Keratinocyte (primary cell): ENCODE results near the gene NLRC3. TPM values are rescaled to one million over a fixed set of nuclear protein-coding genes. Genes with fewer than 3 reads are reported as not detected.

Source experiments
- DNase-seq: peaks from one replicate; pipeline ENCODE4 v3.0.0-alpha.2; 2011; ENCODE audit warnings: low read depth, missing footprints, low spot score
- FAIRE-seq: peaks from 2 replicates; lab custom pipeline; 2011; peaks lifted over from hg19 to GRCh38; lab: Jason Lieb, UNC
- H2AFZ ChIP-seq: 2 replicates; pipeline ENCODE4 v1.6.0; 2012; ENCODE audit warnings: low read length, control low read depth, inconsistent platforms; ENCODE audit not compliant: control insufficient read depth
- H3K27ac ChIP-seq: 2 replicates; pipeline ENCODE4 v1.5.1; 2011; ENCODE audit warnings: low read length; ENCODE audit not compliant: control insufficient read depth, insufficient read depth
- H3K27me3 ChIP-seq: 3 replicates; pipeline ENCODE4 v1.6.0; 2011; ENCODE audit warnings: low read length; ENCODE audit not compliant: control insufficient read depth, insufficient read depth; ENCODE audit errors: extremely low read depth
- H3K36me3 ChIP-seq, 2 experiments: 2 replicates in 1 of 2; 3 replicates in 1 of 2; pipeline ENCODE4 v1.5.1; 2011; ENCODE audit warnings: low read length in 2 of 2, mild to moderate bottlenecking in 1 of 2; ENCODE audit not compliant: control insufficient read depth in 2 of 2, insufficient read depth in 2 of 2; ENCODE audit errors: extremely low read depth in 1 of 2
- H3K4me1 ChIP-seq: 3 replicates; pipeline ENCODE4 v1.5.1; 2011; ENCODE audit warnings: low read length; ENCODE audit not compliant: control insufficient read depth, insufficient read depth; ENCODE audit errors: extremely low read depth
- H3K4me2 ChIP-seq: 3 replicates; pipeline ENCODE4 v1.6.0; 2011; ENCODE audit warnings: low read depth, low read length; ENCODE audit not compliant: control insufficient read depth, insufficient read depth; ENCODE audit errors: extremely low read depth
- H3K4me3 ChIP-seq, 3 experiments: fragments of 200-600 bp in 1 of 3; sonication (generic) in 1 of 3; 2 replicates in 2 of 3; 3 replicates in 1 of 3; pipeline ENCODE4 v1.5.1; 2011 to 2016; ENCODE audit warnings: low read length in 3 of 3, mild to moderate bottlenecking in 3 of 3, control low read depth in 2 of 3, inconsistent platforms in 1 of 3, low read depth in 1 of 3, mixed read lengths in 1 of 3, mixed run types in 1 of 3, moderate library complexity in 1 of 3; ENCODE audit not compliant: control insufficient read depth in 2 of 3, insufficient read depth in 2 of 3; ENCODE audit errors: extremely low read depth in 1 of 3
- H3K79me2 ChIP-seq: 2 replicates; pipeline ENCODE4 v1.6.0; 2012; ENCODE audit warnings: low read length; ENCODE audit not compliant: control insufficient read depth, insufficient read depth
- H3K9ac ChIP-seq: 3 replicates; pipeline ENCODE4 v1.6.0; 2011; ENCODE audit warnings: low read length; ENCODE audit not compliant: control insufficient read depth, insufficient read depth; ENCODE audit errors: extremely low read depth
- H3K9me1 ChIP-seq: 3 replicates; pipeline ENCODE4 v1.6.0; 2011; ENCODE audit warnings: low read length; ENCODE audit not compliant: control insufficient read depth, insufficient read depth; ENCODE audit errors: extremely low read depth
- H3K9me3 ChIP-seq: 2 replicates; pipeline ENCODE4 v1.5.1; 2012; ENCODE audit warnings: low read depth, low read length; ENCODE audit not compliant: control insufficient read depth
- H4K20me1 ChIP-seq: 3 replicates; pipeline ENCODE4 v1.6.0; 2011; ENCODE audit warnings: low read length; ENCODE audit not compliant: control insufficient read depth, insufficient read depth; ENCODE audit errors: extremely low read depth
- EZH2 ChIP-seq: IDR thresholded peaks from one replicate; pipeline ENCODE4 v1.6.1; 2012; ENCODE audit warnings: inconsistent platforms, mild to moderate bottlenecking, low read length, moderate library complexity
- dilution Hi-C: fragments of 300-500 bp; cut with MboI; formaldehyde crosslinking; loops from one replicate; pipeline ENCODE4 v1.7.0; 2020; ENCODE audit warnings: low sequenced_read_pairs; ENCODE audit not compliant: extremely low pct_ligation_motif_present
- polyA plus RNA-seq, 5 experiments: library from polyadenylated mRNA; depleted of rRNA in 3 of 5; stranded (reverse) in 3 of 5; stranded (forward) in 1 of 5; unstranded in 1 of 5; fragments of >200 nt; gene quantifications; 1 replicate in 1 of 5; 2 replicates in 3 of 5; 3 replicates in 1 of 5; pipeline versions ENCODE4 v1.2.1 to v1.2.3, GENCODE V29; 2011 to 2012; ENCODE audit warnings: missing spikeins in 2 of 5, low read depth in 1 of 5, low replicate concordance in 1 of 5
- TF ChIP-seq, protein P1 (sequence below), 3 experiments: IDR thresholded peaks in 1 of 3; conservative IDR thresholded peaks in 1 of 3; optimal IDR thresholded peaks in 1 of 3; 2 replicates in 2 of 3; 3 replicates in 1 of 3; pipeline versions ENCODE3 to v1.5.1; 2011; ENCODE audit warnings: low read length in 3 of 3, mild to moderate bottlenecking in 3 of 3, moderate library complexity in 2 of 3, control low read depth in 1 of 3, inconsistent platforms in 1 of 3; ENCODE audit not compliant: insufficient read depth in 2 of 3; ENCODE audit errors: extremely low read depth in 1 of 3

Gene NLRC3
- polyA plus RNA-seq, 1 donor (not counting 4 experiments of a cell fraction or from before 2014, with no cell fraction given) = not detected

DNA sequence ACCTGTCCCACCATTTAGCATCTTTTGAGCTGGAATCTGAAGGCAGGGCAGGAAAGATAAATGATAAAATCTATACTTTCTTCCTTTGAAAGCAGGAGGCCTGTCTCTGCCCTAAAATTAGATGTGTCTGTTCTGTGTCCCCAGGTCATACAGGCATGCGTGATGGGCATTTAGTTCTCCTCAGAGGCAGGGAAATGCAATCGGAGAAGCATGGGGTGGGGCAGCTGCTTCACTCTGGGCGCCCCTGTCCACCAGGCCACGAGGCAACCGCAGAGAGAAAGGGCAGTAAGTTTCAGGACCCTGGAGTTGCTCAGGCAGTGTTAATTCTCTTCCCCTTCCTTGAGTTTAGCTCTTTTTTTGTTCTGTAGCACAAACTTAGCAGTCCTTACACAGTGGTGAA, 51.3 kb downstream of the NLRC3 start:
- dilution Hi-C loops = no loop called here
- H3K4me3 ChIP-seq = no peak overlapping the region
- peaks cover 7 to 16% of the 10 kb centered on the region in 2 experiments for H3K36me3 ChIP-seq
- TF ChIP-seq, protein P1, sequence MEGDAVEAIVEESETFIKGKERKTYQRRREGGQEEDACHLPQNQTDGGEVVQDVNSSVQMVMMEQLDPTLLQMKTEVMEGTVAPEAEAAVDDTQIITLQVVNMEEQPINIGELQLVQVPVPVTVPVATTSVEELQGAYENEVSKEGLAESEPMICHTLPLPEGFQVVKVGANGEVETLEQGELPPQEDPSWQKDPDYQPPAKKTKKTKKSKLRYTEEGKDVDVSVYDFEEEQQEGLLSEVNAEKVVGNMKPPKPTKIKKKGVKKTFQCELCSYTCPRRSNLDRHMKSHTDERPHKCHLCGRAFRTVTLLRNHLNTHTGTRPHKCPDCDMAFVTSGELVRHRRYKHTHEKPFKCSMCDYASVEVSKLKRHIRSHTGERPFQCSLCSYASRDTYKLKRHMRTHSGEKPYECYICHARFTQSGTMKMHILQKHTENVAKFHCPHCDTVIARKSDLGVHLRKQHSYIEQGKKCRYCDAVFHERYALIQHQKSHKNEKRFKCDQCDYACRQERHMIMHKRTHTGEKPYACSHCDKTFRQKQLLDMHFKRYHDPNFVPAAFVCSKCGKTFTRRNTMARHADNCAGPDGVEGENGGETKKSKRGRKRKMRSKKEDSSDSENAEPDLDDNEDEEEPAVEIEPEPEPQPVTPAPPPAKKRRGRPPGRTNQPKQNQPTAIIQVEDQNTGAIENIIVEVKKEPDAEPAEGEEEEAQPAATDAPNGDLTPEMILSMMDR (optimal IDR thresholded peaks at IDR 0.05 in 1 of 3, IDR thresholded peaks at IDR 0.05 in 1 of 3, conservative IDR thresholded peaks at IDR 0.05 in 1 of 3; ENCODE audit: extremely low read depth in 1 of 3, insufficient read depth in 2 of 3, low read length in 3 of 3) = no peak
- TF ChIP-seq EZH2 = no peak
- no peak overlapping the region for H2AFZ ChIP-seq
- H3K4me1 ChIP-seq = no peaks in the 10 kb centered on the region
- H3K9ac ChIP-seq = no peak overlapping the region
- DNase-seq = no peak
- FAIRE-seq = no peak
- no peaks in the 10 kb centered on the region for H3K9me3 ChIP-seq
- no peak overlapping the region for H3K4me2 ChIP-seq
- H4K20me1 ChIP-seq = no peaks in the 10 kb centered on the region
- H3K9me1 ChIP-seq = no peaks in the 10 kb centered on the region
- no peaks in the 10 kb centered on the region for H3K79me2 ChIP-seq
- no peaks in the 10 kb centered on the region for H3K27me3 ChIP-seq
- no peak overlapping the region for H3K27ac ChIP-seq

DNA sequence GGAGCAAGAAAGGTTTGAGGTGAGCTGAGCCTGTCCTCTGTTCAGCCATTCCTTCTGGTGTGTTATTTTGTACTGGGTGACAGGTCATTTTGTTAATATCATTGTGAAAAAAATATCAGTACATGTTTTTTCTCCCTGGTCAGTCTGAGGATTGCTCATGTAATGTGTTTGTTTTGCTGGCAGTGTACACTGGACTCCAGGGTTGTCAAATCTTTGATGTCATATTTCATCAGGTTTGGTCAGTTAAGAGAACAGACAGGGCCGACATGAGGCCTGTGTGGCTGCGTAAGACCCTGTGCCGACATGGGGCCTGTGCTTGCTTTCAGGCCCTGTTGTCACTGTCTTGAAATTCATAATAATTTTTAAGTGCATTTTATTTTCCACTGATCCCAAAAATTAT, 53.9 kb downstream of the NLRC3 start:
- Histone ChIP-seq H3K9me3 (no peaks in the 10 kb centered on the region), H4K20me1 (no peaks in the 10 kb centered on the region), H3K9ac (no peak overlapping the region), H3K9me1 (no peaks in the 10 kb centered on the region), H3K36me3 (peaks cover 7 to 11% of the 10 kb centered on the region in 2 experiments), H3K79me2 (no peaks in the 10 kb centered on the region), H3K4me3 (no peak overlapping the region), H3K4me2 (no peak overlapping the region), H2AFZ (no peak overlapping the region), H3K27ac (no peak overlapping the region), H3K27me3 (no peaks in the 10 kb centered on the region), H3K4me1 (no peaks in the 10 kb centered on the region)
- no peak for FAIRE-seq
- TF ChIP-seq, protein P1 (optimal IDR thresholded peaks at IDR 0.05 in 1 of 3, IDR thresholded peaks at IDR 0.05 in 1 of 3, conservative IDR thresholded peaks at IDR 0.05 in 1 of 3; ENCODE audit: extremely low read depth in 1 of 3, insufficient read depth in 2 of 3, low read length in 3 of 3) = no peak
- TF ChIP-seq EZH2 = no peak
- no peak for DNase-seq
- dilution Hi-C loops = no loop called here
